OCI-LY1 (cell line): ENCODE results near the gene SARM1.

Source experiments
- CTCF ChIP-seq: fragments of 200-600 bp; sonication (generic), shearing (Covaris generic); IDR thresholded peaks from 2 replicates; pipeline ENCODE4 v1.5.1; 2017; ENCODE audit warnings: mild to moderate bottlenecking, antibody characterized with exemption, low read length, moderate library complexity, mixed read lengths
- EZH2 ChIP-seq: fragments of 200-600 bp; sonication (generic), shearing (Covaris generic); IDR thresholded peaks from 2 replicates; pipeline ENCODE4 v1.8.0; 2017; ENCODE audit warnings: borderline replicate concordance, mixed run types, mild to moderate bottlenecking, antibody characterized with exemption, low read length, moderate library complexity, mixed read lengths

- TF ChIP-seq CTCF (no peak), EZH2 (no peak)
Observed at GRCh38 chr17:28395426-28395825, 23.9 kb downstream of the SARM1 start.
